ENCODE data around the gene SUFU. TPM values are rescaled to one million over a fixed set of nuclear protein-coding genes. Genes with fewer than 3 reads are reported as not detected.

Gene SUFU
- total and polyA plus RNA-seq, 2 of the 4 experiments (the other 2 are of a cell fraction): 2.2 to 11.0 TPM

DNA sequence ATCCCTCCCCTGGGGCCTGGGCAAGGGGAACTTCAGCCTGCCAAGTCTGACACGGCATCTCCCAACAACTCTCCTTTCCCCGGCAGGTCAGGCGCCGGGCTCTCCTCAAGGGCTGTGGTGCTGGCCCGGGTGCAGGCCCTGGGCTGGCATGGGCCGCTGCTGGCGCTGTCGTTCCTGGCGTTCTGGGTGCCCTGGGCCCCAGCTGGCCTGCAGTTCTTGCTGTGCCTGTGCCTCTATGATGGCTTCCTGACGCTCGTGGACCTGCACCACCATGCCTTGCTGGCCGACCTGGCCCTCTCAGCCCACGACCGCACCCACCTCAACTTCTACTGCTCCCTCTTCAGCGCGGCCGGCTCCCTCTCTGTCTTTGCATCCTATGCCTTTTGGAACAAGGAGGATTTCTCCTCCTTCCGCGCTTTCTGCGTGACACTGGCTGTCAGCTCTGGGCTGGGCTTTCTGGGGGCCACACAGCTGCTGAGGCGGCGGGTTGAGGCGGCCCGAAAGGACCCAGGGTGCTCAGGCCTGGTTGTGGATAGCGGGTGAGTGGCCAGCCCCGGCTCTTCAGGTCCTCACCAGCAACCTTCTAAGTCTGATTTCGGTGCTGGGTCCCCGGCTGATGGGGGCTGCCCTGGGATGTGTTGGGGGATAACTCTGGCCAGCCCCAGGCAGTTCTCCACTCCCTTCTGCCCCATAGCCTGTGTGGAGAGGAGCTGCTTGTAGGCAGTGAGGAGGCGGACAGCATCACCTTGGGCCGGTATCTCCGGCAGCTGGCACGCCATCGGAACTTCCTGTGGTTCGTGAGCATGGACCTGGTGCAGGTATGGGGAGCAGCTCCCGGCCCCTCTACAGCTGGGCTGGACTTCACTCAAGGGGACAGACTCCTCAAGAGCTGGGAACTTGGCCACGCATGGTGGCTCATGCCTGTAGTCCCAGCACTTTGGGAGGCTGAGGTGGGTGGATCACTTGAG lies 32.9 kb upstream of the SUFU start:
- no peak for ATAC-seq (ENCODE audit: low read depth)
- intact Hi-C loops (cut with micrococcal nuclease): no loop called here

More for the DNA sequence above, 32.9 kb upstream of the SUFU start:
- H3K4me1 ChIP-seq (ENCODE audit: control insufficient read depth, insufficient read depth, low read length): no peaks in the 10 kb centered on the region
- no peak overlapping the region for H3K4ac ChIP-seq (ENCODE audit: low read depth, low read length)
- H4K91ac ChIP-seq (ENCODE audit: insufficient read depth, low read depth, low read length): no peak overlapping the region
- no peak overlapping the region for H2AFZ ChIP-seq (replicated peaks; ENCODE audit: low read length, poor library complexity)
- H2BK20ac ChIP-seq (ENCODE audit: low read depth, low read length): no peak overlapping the region
- ChIA-PET CTCF (no interaction called here), POLR2A (ENCODE audit: unreplicated experiment) (no interaction called here)
- no peak overlapping the region for H2BK120ac ChIP-seq (ENCODE audit: low read depth, low read length)
- H3K56ac ChIP-seq (ENCODE audit: extremely low read depth, insufficient read depth, low read length): no peak overlapping the region
- no peaks in the 10 kb centered on the region for H3K36me3 ChIP-seq (ENCODE audit: control insufficient read depth, insufficient read depth, low read length)
- H4K5ac ChIP-seq (ENCODE audit: low read depth, low read length): no peak overlapping the region
- no peak overlapping the region for H2AK9ac ChIP-seq (replicated peaks; ENCODE audit: low read depth, low read length, poor library complexity)
- H3K4me3 ChIP-seq (ENCODE audit: insufficient read depth, low read depth, low read length): no peak overlapping the region
- H3K23ac ChIP-seq (ENCODE audit: low read depth, low read length): no peak overlapping the region
- H3K18ac ChIP-seq (ENCODE audit: low read depth, low read length): no peak overlapping the region
- no peak overlapping the region for H2AK5ac ChIP-seq (ENCODE audit: low read depth, low read length)
- H3K4me2 ChIP-seq (ENCODE audit: low read depth, low read length): no peak overlapping the region
- H3K27me3 ChIP-seq (ENCODE audit: control insufficient read depth, insufficient read depth, low read length): no peaks in the 10 kb centered on the region; the same call in 1 of the 2 replicates
- H3K9ac ChIP-seq (ENCODE audit: low read depth, low read length): no peak overlapping the region
- in situ Hi-C loops (cut with MboI; ENCODE audit: low sequenced_read_pairs) (no loop called here), dilution Hi-C loops (cut with HindIII; ENCODE audit: low sequenced_read_pairs, unreplicated experiment) (no loop called here)
- DNase-seq: no peak
- H4K20me1 ChIP-seq (ENCODE audit: insufficient read depth, low read length): no peaks in the 10 kb centered on the region
- no peak overlapping the region for H3K14ac ChIP-seq (replicated peaks; ENCODE audit: low read depth, low read length)
- no peaks in the 10 kb centered on the region for H3K9me1 ChIP-seq (ENCODE audit: insufficient read depth, low read length)
- no peak overlapping the region for H2BK5ac ChIP-seq (ENCODE audit: low read depth, low read length, poor library complexity, severe bottlenecking)
- H3K27ac ChIP-seq (ENCODE audit: insufficient read depth, low read length): no peak overlapping the region
- TF ChIP-seq CHD1 (IDR thresholded peaks at IDR 0.05; ENCODE audit: low read depth, low read length) (no peak), RCOR1 (IDR thresholded peaks at IDR 0.05; ENCODE audit: insufficient replicate concordance, low read length) (no peak), MAZ (IDR thresholded peaks at IDR 0.05; ENCODE audit: borderline replicate concordance, low read depth, low read length) (no peak), POLR2A (IDR thresholded peaks at IDR 0.05; ENCODE audit: low read depth, low read length) (no peak), RFX5 (IDR thresholded peaks at IDR 0.05; ENCODE audit: low read depth, low read length) (no peak), SMC3 (IDR thresholded peaks at IDR 0.05; ENCODE audit: low read depth, low read length) (no peak), CEBPB (IDR thresholded peaks at IDR 0.05; ENCODE audit: low read depth, low read length) (no peak), NFE2L2 (IDR thresholded peaks at IDR 0.05; ENCODE audit: low read depth, low read length) (no peak)
- TF ChIP-seq, protein P1, sequence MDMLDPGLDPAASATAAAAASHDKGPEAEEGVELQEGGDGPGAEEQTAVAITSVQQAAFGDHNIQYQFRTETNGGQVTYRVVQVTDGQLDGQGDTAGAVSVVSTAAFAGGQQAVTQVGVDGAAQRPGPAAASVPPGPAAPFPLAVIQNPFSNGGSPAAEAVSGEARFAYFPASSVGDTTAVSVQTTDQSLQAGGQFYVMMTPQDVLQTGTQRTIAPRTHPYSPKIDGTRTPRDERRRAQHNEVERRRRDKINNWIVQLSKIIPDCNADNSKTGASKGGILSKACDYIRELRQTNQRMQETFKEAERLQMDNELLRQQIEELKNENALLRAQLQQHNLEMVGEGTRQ (IDR thresholded peaks at IDR 0.05; ENCODE audit: low read depth, low read length): no peak
- H3K9me3 ChIP-seq (ENCODE audit: control insufficient read depth, insufficient read depth, low read length): no peaks in the 10 kb centered on the region
- H3K79me1 ChIP-seq (ENCODE audit: low read depth in 1 of 2, low read length in 2 of 2): no peaks in the 10 kb centered on the region
- no TSS peak for BruUV-seq (replicated peaks)
- H4K8ac ChIP-seq (ENCODE audit: low read depth in 2 of 2, low read length in 2 of 2): no peak overlapping the region
- WGBS, 2 experiments (ENCODE audit: extremely low coverage in 2 of 2, insufficient read length in 1 of 2): 86% methylated on average over 9 of the region's 36 CpGs; no CpG with 5 or more reads in 1 of the 2 experiments
- no peak overlapping the region for H2BK15ac ChIP-seq (ENCODE audit: low read depth, low read length)

Measured in IMR-90 (cell line).